Fibroblast of peridontal ligament (primary cell): ENCODE data around the gene EHD4.

ENCODE experiments used
- DNase-seq: peaks from one replicate; pipeline ENCODE4 v3.0.0-alpha.2; 2010; ENCODE audit errors: extremely low read depth

Gene EHD4

DNA sequence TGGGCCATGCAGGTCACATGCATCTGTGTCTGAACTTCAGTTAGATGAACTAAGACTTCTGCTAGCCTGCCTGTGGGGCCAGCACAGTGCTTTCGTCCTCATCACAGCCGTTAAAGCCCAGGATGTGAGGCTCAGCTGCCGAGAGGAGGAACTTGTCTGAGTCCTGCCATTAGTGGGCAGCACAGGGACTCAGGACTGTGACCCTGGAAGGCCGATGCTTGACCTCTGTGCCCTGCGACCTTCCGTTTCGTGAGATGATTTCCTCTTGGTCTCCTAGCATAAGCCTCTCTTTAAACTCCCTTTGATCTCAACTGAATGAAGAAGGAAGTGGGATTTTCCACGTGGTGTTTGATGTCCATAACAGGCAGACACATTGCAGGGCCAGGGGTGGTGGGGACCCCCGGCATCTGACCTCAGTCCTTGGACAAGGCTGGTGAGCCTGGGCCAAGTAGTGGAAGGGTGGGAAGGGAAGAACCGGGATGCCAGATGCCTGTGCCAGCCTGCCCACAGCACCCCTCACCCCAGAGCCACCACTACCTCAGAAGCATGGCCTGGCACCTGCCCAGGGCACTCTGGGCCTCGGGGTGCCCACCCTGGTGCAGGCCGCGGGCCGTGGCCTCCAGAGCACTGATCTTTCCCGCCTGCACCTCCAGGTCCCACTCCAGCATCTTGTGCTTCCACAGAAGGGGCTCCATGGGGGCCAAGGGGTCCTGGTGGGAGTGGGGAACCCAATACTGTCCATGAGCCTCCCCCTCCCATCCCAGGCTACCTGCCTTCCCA lies 112.1 kb downstream of the EHD4 start:
- no peak for DNase-seq

DNA sequence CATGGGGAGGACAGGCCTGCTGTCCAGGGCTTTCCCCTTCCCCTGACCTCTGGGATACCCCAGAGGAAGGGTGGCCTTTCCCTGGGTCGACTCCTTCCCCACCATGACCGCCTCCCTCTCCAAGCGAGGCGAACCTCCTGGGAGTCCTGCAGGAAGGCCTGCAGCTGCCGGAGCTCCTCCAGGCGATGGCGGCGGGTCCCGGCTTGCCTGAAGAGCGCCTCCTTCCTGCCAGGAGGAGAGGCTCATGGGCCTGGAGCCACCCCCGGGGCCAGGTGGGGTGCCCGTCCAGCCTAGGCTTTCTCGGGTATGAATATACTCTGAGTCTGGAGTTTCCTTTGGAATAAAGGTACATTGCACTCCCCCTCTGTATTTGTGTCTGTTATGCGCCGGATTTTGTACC lies 113.6 kb downstream of the EHD4 start:
- no peak for DNase-seq

DNA sequence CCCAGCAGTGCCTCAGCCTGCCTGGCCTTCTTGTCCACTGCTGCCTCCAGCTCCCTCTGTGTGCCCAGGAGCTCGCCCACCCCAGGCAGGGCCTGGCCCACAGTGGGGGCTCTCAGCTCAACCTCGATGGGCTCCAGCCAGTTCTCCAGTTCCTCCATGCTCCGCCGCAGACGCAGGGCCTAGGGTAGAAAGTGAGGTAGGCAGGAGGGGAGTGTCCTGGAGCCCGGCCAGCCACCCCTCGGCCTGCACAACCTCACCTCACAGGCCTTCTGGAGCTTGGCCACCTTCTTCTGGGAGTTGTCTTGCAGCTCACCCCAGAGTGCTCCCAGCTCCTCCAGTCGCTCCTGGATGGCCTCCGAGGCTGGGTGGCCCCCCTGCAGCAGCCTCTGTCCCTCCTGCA lies 115.0 kb downstream of the EHD4 start:
- no peak for DNase-seq

DNA sequence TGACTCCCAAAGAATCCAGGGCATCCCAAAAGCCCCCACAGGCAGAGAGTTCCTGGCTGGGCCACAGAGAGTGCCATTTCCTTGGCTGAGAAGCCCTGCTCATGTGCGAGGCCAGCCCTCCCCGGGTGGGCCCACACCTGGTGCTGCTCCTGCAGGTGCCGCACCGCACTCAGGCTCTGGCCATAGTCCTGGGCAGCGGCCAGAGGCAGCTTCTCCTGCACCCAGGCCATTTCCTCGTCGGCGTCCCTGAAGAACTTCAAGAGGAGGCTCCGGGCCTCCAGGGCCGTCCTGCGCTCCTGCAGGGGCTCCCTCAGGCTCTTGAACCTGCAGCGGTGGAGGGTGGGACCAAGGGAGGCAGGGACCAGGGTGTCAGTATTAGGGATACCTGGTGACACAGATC lies 115.6 kb downstream of the EHD4 start:
- DNase-seq: no peak

DNA sequence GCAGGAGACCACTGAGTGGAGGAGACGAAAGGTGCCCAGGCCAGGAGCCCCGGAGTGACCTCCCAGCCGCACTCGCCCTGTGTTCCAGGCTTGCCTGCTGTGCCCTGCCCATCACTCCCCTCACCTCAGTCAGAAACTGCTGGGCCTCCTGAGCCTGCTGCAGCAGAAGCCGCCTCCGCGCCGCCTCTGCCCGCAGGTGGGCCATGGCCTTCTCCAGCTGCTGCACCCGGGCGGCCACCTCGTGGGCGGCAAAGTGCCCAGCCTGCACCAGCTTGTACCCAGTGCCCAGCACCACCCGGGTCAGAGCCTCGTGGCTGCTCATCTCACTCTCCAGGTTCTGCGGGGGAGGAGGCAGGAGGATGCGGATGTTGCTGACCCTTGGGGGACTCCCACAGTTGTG lies 116.1 kb downstream of the EHD4 start:
- no peak for DNase-seq

DNA sequence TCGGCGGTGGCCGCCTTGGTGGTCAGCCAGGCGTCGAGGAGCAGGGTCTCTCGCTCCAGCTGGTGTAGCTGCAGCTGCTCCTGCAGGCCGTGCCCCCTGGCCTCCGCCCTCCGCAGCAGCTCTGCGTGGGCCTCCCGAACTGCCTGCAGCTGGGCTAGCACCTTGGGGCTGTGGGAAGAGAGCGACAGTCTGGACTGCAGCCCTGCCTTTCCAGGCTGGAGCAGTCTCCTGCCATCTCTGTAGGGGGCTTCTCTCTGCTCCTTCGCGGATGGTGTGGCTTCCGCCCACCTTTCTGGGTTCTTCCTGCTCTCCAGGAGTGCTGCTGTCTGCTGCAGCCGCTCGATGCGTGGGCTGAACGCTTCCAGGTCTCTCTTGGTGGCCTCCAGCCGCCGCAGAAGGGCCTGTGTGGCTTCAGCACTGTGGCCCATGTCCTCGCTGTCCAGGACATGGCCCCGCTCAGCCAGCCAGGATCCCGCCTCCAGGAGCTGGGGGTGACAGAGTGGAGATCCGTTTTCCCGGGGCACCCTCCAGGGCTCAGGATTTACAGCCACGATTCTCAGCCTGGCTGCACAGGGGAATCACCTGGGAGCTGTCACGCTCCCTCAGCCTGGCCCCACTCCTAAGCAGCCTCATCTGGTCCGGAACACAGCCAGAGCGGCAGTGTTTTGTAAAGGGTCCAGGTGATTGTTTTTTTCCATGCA lies 116.9 kb downstream of the EHD4 start:
- DNase-seq: no peak

DNA sequence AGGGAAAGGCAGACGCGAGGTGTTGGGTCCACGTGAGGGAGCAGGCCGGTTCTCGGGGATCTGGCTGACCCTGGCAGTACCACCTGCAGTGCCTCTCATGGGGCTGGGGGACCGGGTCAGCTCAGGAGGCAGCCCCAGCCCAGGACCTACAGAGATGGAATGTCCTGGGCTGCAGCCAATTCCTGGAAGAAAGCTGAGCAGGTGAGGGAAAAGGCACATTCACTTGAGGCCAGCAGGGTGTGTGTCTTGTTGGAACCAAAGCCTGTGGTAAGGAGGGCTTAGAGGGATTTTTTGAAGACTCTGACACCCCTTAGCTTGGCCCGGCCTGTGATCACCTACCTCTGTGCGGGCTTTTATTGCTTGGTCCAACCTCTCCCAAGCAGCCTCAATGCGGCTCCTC lies 117.9 kb downstream of the EHD4 start:
- DNase-seq: no peak

DNA sequence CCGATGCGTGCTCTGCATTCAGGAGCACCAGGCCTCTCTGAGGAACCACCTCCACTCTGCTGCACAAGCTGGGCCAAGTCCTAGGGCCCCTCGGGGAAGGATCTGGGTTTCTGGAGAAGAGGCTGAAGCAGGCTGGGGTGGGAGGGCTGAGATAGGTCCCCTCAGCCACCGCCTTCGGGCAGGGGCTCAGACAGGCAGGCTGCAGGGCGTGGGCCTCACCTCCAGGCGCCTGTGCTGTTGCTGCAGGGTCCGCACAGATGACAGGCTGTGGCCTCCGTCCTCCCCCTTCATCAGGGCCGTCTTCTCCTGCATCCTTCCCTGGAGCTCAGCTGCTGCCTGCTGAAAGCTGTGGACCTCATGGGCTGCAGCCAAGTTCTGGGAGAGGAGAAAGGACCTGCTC lies 118.5 kb downstream of the EHD4 start:
- DNase-seq: no peak

DNA sequence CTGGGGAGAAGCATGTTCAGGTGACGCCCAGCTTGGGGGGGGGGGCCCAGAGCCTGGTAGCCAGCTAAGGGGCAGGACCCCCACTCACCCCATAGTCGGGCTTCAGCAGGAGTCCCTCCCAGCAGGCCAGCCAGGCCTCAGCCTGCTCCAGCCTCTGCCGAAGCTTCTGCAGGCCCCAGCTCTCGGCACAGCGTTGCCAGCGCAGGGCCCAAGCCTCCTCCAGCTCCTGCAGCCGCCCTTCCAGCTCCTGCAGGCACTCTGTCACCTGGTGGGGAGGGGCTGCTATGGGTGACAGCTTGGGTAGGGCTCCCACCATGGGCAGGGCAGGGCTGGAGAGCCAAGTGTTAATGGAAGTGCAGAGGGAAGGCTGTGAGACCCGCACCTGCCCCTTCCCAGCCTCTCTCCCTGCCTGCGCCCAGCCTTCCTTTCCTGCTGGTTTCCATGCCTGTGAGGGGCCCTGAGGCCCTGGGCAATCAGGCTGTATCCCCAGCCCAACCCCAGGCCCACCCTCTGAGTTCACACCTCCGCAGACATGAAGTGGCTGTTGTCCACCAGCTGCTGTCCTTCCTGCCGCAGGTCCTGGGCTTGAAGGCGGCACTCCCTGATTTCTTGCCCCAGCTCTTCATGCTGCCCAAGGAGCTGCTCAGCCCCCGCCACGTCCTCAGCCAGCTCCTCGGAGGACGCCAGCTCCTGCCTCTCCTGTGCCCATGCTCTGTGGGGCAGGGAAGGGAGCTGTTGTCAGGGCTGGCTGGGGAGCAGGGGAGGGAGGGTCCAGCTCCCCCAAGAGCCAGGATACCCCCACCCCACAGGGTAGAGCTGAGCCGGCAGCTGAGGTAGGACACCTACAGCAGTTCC lies 119.4 kb downstream of the EHD4 start:
- no peak for DNase-seq

DNA sequence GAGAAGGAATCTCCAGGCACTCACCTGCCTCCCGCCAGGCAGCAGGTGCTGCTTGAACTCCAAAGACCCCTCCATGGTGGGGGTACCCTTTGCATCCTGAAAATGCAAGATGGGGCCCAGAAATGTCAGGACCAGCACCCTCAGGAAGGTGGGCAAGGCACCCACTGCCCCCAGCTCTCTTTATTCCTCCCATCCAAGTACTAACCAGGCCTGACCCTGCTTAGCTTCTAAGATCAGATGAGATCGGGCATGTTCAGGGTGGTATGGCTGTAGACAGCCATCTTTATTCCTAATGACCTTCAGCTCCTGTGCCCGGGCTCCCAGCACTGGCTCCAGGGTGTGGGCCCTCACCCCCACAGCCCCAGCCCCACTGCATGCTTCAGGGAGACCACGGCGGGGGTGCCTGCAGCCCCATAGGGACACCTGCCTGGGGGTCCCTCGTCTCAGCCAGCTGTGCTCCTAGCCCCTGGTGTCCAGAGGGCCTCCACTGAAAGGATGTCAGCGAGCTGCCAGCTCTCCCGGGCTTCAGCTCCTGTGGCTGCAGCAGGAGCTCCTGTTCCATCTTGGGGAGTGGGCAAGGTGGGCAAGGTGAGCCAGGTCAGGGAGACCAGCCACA lies 120.5 kb downstream of the EHD4 start:
- no peak for DNase-seq

DNA sequence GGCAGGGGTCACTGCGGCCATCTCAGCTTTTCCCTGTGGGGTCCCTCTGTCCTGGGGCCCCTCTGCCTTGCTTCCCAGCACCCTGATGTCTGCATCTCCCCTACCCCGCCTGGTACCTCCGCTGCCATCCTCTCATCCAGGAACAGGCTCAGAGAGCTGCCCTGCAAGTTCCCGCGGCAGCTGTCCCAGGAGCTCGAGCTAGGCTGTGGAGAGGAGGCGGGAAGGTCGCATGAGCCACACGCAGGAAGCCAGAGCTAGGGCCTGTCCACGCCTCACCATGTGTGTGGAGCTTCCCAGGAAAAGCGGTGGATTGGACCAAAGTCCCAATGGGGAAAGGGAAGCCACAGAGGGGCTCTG lies 121.2 kb downstream of the EHD4 start:
- DNase-seq: no peak

DNA sequence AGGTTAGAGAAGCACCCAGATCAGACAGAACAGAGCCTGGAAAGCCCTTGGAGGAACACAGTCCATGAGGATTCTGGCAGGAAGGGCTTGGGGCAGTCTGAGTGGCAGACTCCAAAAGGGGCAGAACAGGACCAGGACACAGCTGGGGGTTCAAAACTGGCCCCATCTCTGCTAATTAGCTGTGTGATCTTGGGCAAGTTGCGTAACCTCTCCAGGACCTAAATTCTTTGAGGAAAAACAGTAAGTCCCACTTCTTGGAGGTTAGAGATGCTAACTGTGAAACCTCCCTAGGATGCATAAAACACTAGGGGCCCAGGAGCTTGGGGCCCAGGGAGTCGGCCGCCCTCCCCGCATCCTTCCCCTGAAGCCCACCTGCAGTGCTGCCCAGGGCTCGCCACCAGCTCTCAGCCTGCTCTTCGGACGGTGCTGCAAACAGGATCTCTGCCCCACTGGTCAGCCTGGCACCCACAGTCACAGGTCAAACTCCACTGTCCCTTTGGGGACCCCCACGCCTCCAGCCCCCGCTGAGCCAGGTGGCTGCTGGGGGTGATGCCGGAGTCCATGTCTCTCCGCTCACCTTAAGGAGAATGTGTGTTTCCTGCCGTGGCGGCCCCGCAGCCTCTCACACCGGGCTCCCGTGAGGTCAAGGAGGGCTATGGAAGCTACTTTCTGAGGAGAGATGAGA lies 121.7 kb downstream of the EHD4 start:
- DNase-seq: no peak

DNA sequence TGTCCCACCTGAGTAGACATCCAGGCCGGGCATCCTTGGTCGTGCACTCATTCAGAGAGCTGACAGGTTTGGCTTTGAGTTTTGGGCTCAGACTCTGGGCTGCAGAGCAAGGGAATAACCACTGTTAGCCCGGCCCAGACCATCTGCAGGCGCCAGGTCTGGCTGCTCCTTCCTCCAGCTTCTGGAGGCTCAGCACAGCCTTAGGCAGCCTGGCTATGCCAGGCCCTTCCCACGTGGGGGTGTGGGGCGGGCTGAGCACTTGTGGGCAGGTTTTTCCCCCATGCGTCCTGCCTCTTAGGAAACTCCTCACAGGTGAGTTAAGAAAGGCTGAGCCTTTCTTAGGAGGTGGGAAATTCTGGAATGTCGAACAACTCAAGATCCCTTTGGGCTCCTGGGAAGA lies 122.5 kb downstream of the EHD4 start:
- DNase-seq: no peak

DNA sequence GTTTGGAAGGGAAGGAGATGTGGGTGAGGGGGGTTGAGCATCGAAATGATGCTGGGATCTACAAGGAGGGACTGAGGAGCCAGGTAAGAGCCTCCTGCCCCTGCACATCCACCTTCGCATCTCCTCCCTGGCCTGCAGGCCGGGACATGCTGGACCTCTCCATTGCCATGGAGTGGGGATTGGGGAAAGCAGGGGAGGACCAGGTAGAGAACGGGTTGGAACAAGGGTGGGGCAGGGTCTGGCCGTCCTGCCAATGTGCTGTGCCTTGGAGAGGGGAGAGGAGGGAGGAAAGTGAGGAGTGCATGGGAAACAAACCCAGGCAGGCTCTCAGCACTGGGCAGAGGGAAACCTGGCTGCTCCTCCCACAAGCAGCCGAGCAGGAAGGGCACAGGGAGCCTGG lies 123.2 kb downstream of the EHD4 start:
- no peak for DNase-seq

DNA sequence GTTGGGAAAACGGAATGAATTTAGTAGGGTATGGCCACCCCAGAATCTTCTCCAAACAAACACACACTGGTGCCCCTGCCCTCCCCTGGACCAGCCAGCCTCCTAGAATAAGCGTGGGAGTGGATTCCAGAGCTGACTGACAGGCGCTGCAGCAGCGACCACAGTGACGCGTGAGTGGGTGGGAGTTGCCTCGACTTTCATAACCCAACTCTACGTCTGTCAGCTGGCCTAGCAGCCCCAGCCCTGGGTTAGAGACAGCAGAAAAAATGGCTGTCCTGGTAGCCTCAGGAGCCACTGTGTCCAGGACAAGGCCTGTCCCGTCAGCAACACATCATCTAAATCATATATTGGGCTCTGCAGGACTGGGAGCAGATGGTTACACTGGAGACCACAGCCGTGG lies 123.7 kb downstream of the EHD4 start:
- DNase-seq: no peak

DNA sequence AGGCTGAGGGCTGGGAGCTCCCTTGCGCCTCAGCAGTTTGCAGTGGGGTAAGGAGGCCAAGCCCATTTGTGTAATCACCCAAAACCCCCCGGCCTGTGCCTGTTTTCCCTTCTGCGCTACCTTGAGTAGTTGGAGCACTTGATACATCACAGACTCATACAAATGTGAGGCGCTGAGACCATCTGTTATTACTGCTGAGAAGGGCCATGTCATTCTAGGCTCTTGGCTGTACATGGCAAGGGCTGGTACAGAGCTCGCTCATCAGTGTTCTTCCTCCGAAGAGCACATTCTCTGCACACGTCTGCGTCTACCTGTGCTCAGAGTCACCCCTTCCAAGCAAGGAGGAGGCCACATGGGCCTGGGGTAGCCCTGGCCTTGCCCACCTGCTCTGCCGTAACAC lies 124.4 kb downstream of the EHD4 start:
- DNase-seq: no peak

DNA sequence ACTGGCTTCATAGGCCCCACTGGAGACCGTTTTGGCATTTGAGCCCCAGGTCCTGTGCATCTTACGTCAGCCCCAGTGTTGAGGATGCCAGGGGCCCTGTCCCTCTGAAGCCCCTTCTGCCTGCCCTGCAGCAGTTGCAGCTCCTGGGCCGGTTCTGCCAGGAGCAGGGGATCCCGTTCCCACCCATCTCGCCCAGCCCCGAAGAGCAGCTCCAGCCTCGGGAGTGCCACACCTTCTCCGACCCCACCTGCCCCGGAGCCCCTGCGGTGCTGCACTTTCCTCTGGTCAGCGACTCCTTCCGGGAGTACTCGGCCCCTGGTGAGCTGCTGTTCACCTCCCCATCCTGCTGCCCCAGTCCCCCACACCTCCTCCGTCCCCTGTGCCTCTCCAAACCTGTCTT lies 125.2 kb downstream of the EHD4 start:
- DNase-seq: no peak
